ENCODE results near the gene DOCK9. TPM values are rescaled to one million over a fixed set of nuclear protein-coding genes. Genes with fewer than 3 reads are reported as not detected.

Gene DOCK9
- total and polyA plus RNA-seq, 9 of the 15 experiments (the other 6 are each of a cell fraction or from before 2014, with no cell fraction given): 3.5 to 25.3 (median 16.7) TPM

GRCh38 chr13:98846986-98847385, 130.9 kb downstream of the DOCK9 start (continued):
- no peak for TF ChIP-seq ZNF140 (CRISPR knock-in tag; IDR thresholded peaks at IDR 0.05)
- TF ChIP-seq NCOA1 (IDR thresholded peaks at IDR 0.05; ENCODE audit: low read depth): no peak
- no peak for TF ChIP-seq SP1 (CRISPR knock-in tag; IDR thresholded peaks at IDR 0.05)
- TF ChIP-seq HMBOX1 (IDR thresholded peaks at IDR 0.05): no peak
- no peak for TF ChIP-seq NUFIP1 (IDR thresholded peaks at IDR 0.05; ENCODE audit: partially characterized antibody)
- no peak for TF ChIP-seq ZNF785 (CRISPR knock-in tag; IDR thresholded peaks at IDR 0.05)
- TF ChIP-seq DNMT1 (IDR thresholded peaks at IDR 0.05): no peak

- H3K9me1 ChIP-seq (ENCODE audit: control insufficient read depth, insufficient read depth, low read length): no peaks in the 10 kb centered on the region
- H2AFZ ChIP-seq (ENCODE audit: low read depth, low read length): no peak overlapping the region
- no peak for ATAC-seq
- H3K27ac ChIP-seq (ENCODE audit: extremely low read depth, low read depth, low read length): no peak overlapping the region
- peaks cover 26% of the 10 kb centered on the region; the same call in 2 of the 3 replicates for H3K36me3 ChIP-seq (ENCODE audit: control insufficient read depth, insufficient read depth, low read length)
- no peaks in the 10 kb centered on the region for H3K27me3 ChIP-seq (ENCODE audit: control insufficient read depth in 2 of 2, insufficient read depth in 2 of 2, low read length in 2 of 2)
- in situ Hi-C loops (cut with MboI): no loop called here
- TF ChIP-seq ARHGAP35 (IDR thresholded peaks at IDR 0.05; ENCODE audit: partially characterized antibody) (no peak), NFATC3 (IDR thresholded peaks at IDR 0.05) (no peak), SMARCB1 (IDR thresholded peaks at IDR 0.05; ENCODE audit: insufficient read length, low read depth) (no peak), CBX8 (IDR thresholded peaks at IDR 0.05; ENCODE audit: borderline replicate concordance, extremely low read depth, low read depth, low read length, poor library complexity, severe bottlenecking) (no peak), MCM3 (IDR thresholded peaks at IDR 0.05) (no peak), KDM2B (CRISPR knock-in tag; IDR thresholded peaks at IDR 0.05) (no peak), PREB (CRISPR knock-in tag; IDR thresholded peaks at IDR 0.05) (no peak), ARNT (IDR thresholded peaks at IDR 0.05) (no peak), ZFX (CRISPR knock-in tag; IDR thresholded peaks at IDR 0.05) (no peak), CHD1 (IDR thresholded peaks at IDR 0.05; ENCODE audit: low read length) (no peak), TEAD2 (tag; IDR thresholded peaks at IDR 0.05) (no peak), HNRNPLL (IDR thresholded peaks at IDR 0.05; ENCODE audit: low read depth, low read length, poor library complexity, severe bottlenecking) (no peak), FOXA1 (IDR thresholded peaks at IDR 0.05; ENCODE audit: borderline replicate concordance) (no peak), GATAD2B (IDR thresholded peaks at IDR 0.05; ENCODE audit: borderline replicate concordance) (no peak), RFX7 (CRISPR knock-in tag; IDR thresholded peaks at IDR 0.05) (no peak)
- no peaks in the 10 kb centered on the region for H3K9me3 ChIP-seq (replicated peaks; ENCODE audit: control insufficient read depth, insufficient read depth, low read depth, low read length)
- no peak overlapping the region for H3K4me3 ChIP-seq
- ChIA-PET CTCF (ENCODE audit: low intra/inter-chr PET ratio) (interaction anchor here (0.6 kb wide), 1 partner anchor 253 kb away, joined by 4 read pairs; no protein-coding TSS in a partner anchor), POLR2A (no interaction called here)
- H3K4me2 ChIP-seq (ENCODE audit: insufficient read depth, low read length): no peak overlapping the region
- intact Hi-C loops (cut with micrococcal nuclease): loop anchor here (10.0 kb wide), 1 partner anchor 418 kb away; no protein-coding TSS in a partner anchor
- DNase-seq (ENCODE audit: extremely low read depth in 1 of 4, low spot score in 3 of 4): no peak
- peaks cover 0 to 5% of the 10 kb centered on the region in 2 experiments; a peak in 1 of 5 replicates for H3K4me1 ChIP-seq (replicated peaks in 1 of 2; ENCODE audit: control insufficient read depth in 2 of 2, insufficient read depth in 2 of 2, low read length in 2 of 2)
- H3K9ac ChIP-seq (ENCODE audit: insufficient read depth in 1 of 2, low read depth in 2 of 2, low read length in 2 of 2): no peak overlapping the region
- no peak for FAIRE-seq
- no peaks in the 10 kb centered on the region for H3K79me2 ChIP-seq (ENCODE audit: control insufficient read depth, insufficient read depth, low read length)
- no TSS peak for BruUV-seq (replicated peaks)
- H4K20me1 ChIP-seq (replicated peaks; ENCODE audit: control insufficient read depth, insufficient read depth, low read length): no peaks in the 10 kb centered on the region
- WGBS (ENCODE audit: insufficient coverage, low coverage, missing lambda C conversion rate): 70% methylated on average over 5 of the region's 5 CpGs
Measured at GRCh38 chr13:98846521-98846920, 131.3 kb downstream of the DOCK9 start.

Data from K562 (cell line).